GM12878 (cell line): ENCODE measurements around the gene NTN1. TPM values are rescaled to one million over a fixed set of nuclear protein-coding genes. Genes with fewer than 3 reads are reported as not detected.

Experiments
- ATAC-seq: fragments of 200-7000 bp; cut with Tn5 transposase; 3 replicates; pipeline ENCODE4 v1.9.1; 2020; ENCODE audit warnings: mild to moderate bottlenecking, moderate library complexity
- BruUV-seq: library from RNA; stranded (reverse); fragments of 400-500 nt; replicated peaks from 2 replicates; lab custom pipeline; 2021; lab: Mats Ljungman, UMichigan
- CTCF ChIA-PET: fragments of 300-600 bp; sonication (Branson Sonifier 250); formaldehyde crosslinking; extraction: SDS; loops from one replicate; lab custom pipeline; 2021; ENCODE audit warnings: inconsistent platforms; lab: Yijun Ruan, JAX
- POLR2A ChIA-PET: fragments of 350-600 bp; formaldehyde crosslinking; extraction: SDS; loops from one replicate; lab custom pipeline; 2021; ENCODE audit warnings: inconsistent platforms; lab: Charles Lee
- RAD21 ChIA-PET: fragments of 300-600 bp; sonication (Branson Sonifier 250); formaldehyde crosslinking; loops from one replicate; lab custom pipeline; 2023; ENCODE audit warnings: antibody characterized with exemption; ENCODE audit not compliant: unreplicated experiment; lab: Charles Lee
- SMC1A ChIA-PET: fragments of 300-600 bp; sonication (Branson Sonifier 250); formaldehyde crosslinking; loops from one replicate; lab custom pipeline; 2023; ENCODE audit not compliant: unreplicated experiment, uncharacterized antibody; lab: Charles Lee
- DNase-seq: peaks from one replicate; pipeline ENCODE4 v3.0.0-alpha.2; 2011; ENCODE audit warnings: low read depth, low spot score
- FAIRE-seq: peaks from 3 replicates; lab custom pipeline; 2011; peaks lifted over from hg19 to GRCh38; lab: Jason Lieb, UNC
- H2AFZ ChIP-seq: 2 replicates; pipeline ENCODE4 v1.6.0; 2011; ENCODE audit warnings: low read depth, low read length, control low read depth; ENCODE audit not compliant: control insufficient read depth
- H3K27ac ChIP-seq: 2 replicates; pipeline ENCODE4 v1.5.1; 2011; ENCODE audit warnings: control low read depth; ENCODE audit not compliant: control insufficient read depth, insufficient read depth
- H3K27me3 ChIP-seq, 2 experiments: replicated peaks in 1 of 2; 2 replicates each; pipeline versions ENCODE4 v1.6.0 to v1.6.1; 2011; ENCODE audit warnings: low read length in 1 of 2; ENCODE audit not compliant: control insufficient read depth in 2 of 2, insufficient read depth in 2 of 2
- H3K36me3 ChIP-seq, 2 experiments: 2 replicates each; pipeline ENCODE4 v1.5.1; 2011; ENCODE audit warnings: low read length in 1 of 2; ENCODE audit not compliant: control insufficient read depth in 2 of 2, insufficient read depth in 2 of 2
- H3K4me1 ChIP-seq: 2 replicates; pipeline ENCODE4 v1.6.1; 2011; ENCODE audit warnings: mild to moderate bottlenecking, low read length, moderate library complexity, mixed read lengths; ENCODE audit not compliant: control insufficient read depth, insufficient read depth
- H3K4me2 ChIP-seq: 2 replicates; pipeline ENCODE4 v1.6.0; 2011; ENCODE audit warnings: control low read depth; ENCODE audit not compliant: control insufficient read depth, insufficient read depth
- H3K4me3 ChIP-seq: fragments of 200-600 bp; sonication (generic); 2 replicates; pipeline ENCODE4 v1.5.1; 2016
- H3K79me2 ChIP-seq: 2 replicates; pipeline ENCODE4 v1.6.0; 2011; ENCODE audit warnings: low read length; ENCODE audit not compliant: control insufficient read depth, insufficient read depth
- H3K9ac ChIP-seq: 2 replicates; pipeline ENCODE4 v1.8.0; 2011; ENCODE audit warnings: low read length, control low read depth, mixed read lengths; ENCODE audit not compliant: control insufficient read depth, insufficient read depth
- H3K9me3 ChIP-seq: replicated peaks from 3 replicates; pipeline ENCODE4 v1.5.1; 2011; ENCODE audit warnings: mild to moderate bottlenecking, low read length; ENCODE audit not compliant: control insufficient read depth, insufficient read depth
- H4K20me1 ChIP-seq: 2 replicates; pipeline ENCODE4 v1.6.0; 2011; ENCODE audit not compliant: control insufficient read depth, insufficient read depth
- ATF2 ChIP-seq: IDR thresholded peaks from 2 replicates; pipeline ENCODE4 v1.6.1; 2012; ENCODE audit warnings: low read length, inconsistent platforms
- BCL3 ChIP-seq: IDR thresholded peaks from 2 replicates; pipeline ENCODE4 v1.6.1; 2011; ENCODE audit warnings: borderline replicate concordance, low read depth, mild to moderate bottlenecking, moderate library complexity, low read length; ENCODE audit not compliant: insufficient read depth, poor library complexity, severe bottlenecking
- CBFB ChIP-seq: IDR thresholded peaks from 2 replicates; pipeline ENCODE4 v1.6.1; 2016; ENCODE audit warnings: antibody characterized with exemption, low read depth
- CREM ChIP-seq: IDR thresholded peaks from 2 replicates; pipeline ENCODE4 v1.6.1; 2014; ENCODE audit warnings: antibody characterized with exemption, low read depth
- E2F8 ChIP-seq: fragments of 450-650 bp; IDR thresholded peaks from 2 replicates; pipeline ENCODE4 v1.6.1; 2018; ENCODE audit warnings: mild to moderate bottlenecking, low read depth, moderate library complexity; ENCODE audit not compliant: partially characterized antibody
- E4F1 ChIP-seq: fragments of 450-650 bp; IDR thresholded peaks from 2 replicates; pipeline ENCODE4 v1.6.1; 2018; ENCODE audit warnings: borderline replicate concordance, mild to moderate bottlenecking; ENCODE audit not compliant: partially characterized antibody
- EZH2 ChIP-seq: IDR thresholded peaks from 2 replicates; pipeline ENCODE4 v1.6.1; 2012; ENCODE audit warnings: low read depth, mild to moderate bottlenecking, control low read depth, inconsistent platforms, low read length, borderline replicate concordance; ENCODE audit not compliant: control insufficient read depth
- FOXK2 ChIP-seq: fragments of 450-650 bp; IDR thresholded peaks from 2 replicates; pipeline ENCODE4 v1.6.1; 2017; ENCODE audit warnings: mild to moderate bottlenecking, moderate library complexity
- HCFC1 ChIP-seq: fragments of 150-350 bp; IDR thresholded peaks from 2 replicates; pipeline ENCODE4 v1.6.1; 2014; ENCODE audit warnings: low read length
- NR2C2 ChIP-seq: IDR thresholded peaks from 2 replicates; pipeline ENCODE4 v1.6.1; 2011; ENCODE audit warnings: borderline replicate concordance, low read depth; ENCODE audit not compliant: control insufficient read depth, insufficient read length
- PBX3 ChIP-seq: IDR thresholded peaks from 2 replicates; pipeline ENCODE4 v1.6.1; 2011; ENCODE audit warnings: mild to moderate bottlenecking, low read depth, low read length, moderate library complexity; ENCODE audit not compliant: insufficient replicate concordance
- SIN3A ChIP-seq: IDR thresholded peaks from 2 replicates; pipeline ENCODE4 v1.6.1; 2012; ENCODE audit warnings: low read depth, low read length, improper control_type of control experiment
- SP1 ChIP-seq: IDR thresholded peaks from one replicate; pipeline ENCODE4 v1.6.1; 2011; ENCODE audit warnings: low read depth, low read length
- STAT3 ChIP-seq: IDR thresholded peaks from 2 replicates; pipeline ENCODE4 v1.6.1; 2011; ENCODE audit warnings: low read depth, low read length, improper control_type of control experiment
- WGBS: methylation state at CpG from one replicate; pipeline ENCODE4 v1.1.6; 2016; ENCODE audit warnings: low lambda C conversion rate; ENCODE audit not compliant: insufficient replicate concordance, insufficient coverage; ENCODE audit errors: missing lambda C conversion rate; 5-methylcytosine and 5-hydroxymethylcytosine counted together
- in situ Hi-C: fragments of 300-500 bp; cut with MboI; formaldehyde crosslinking; loops from 9 replicates; pipeline ENCODE4 v1.14.3; 2018; ENCODE audit warnings: mixed read lengths
- intact Hi-C: fragments of 100-400 bp; cut with micrococcal nuclease; formaldehyde crosslinking; loops from one replicate; pipeline ENCODE4 v1.14.2; 2022; ENCODE audit not compliant: unreplicated experiment
- polyA plus RNA-seq, 11 experiments: library from polyadenylated mRNA; depleted of rRNA in 4 of 11; unstranded in 6 of 11; stranded (reverse) in 5 of 11; fragments of >200 nt; fragmentation: Nextera tagmentation in 4 of 11; fragmentation: Illumina TruSeq in 1 of 11; extraction: Ambion mirVana in 4 of 11; extraction: Trizol in 1 of 11; gene quantifications; 1 replicate in 1 of 11; 2 replicates in 10 of 11; pipeline versions ENCODE4 v1.2.1 to v1.2.3, GENCODE V29; 2011 to 2016; ENCODE audit warnings: inconsistent platforms in 2 of 11, missing spikeins in 2 of 11, low read depth in 1 of 11
- total RNA-seq, 4 experiments: library from RNA; depleted of rRNA in 3 of 4; stranded (reverse); fragments of >200 nt in 3 of 4; fragmentation: Illumina TruSeq in 1 of 4; extraction: Trizol in 1 of 4; gene quantifications; 2 replicates each; pipeline versions ENCODE4 v1.2.1 to v1.2.3, GENCODE V29; 2013 to 2021

Gene NTN1
- total and polyA plus RNA-seq, 10 of the 15 experiments (the other 5 are each of a cell fraction or from before 2014, with no cell fraction given), result 0.02 to 0.89 (median 0.35) TPM

GRCh38 chr17:9105068-9105868, 84.0 kb downstream of the NTN1 start:
- H2AFZ ChIP-seq, result no peak overlapping the region
- no peak overlapping the region for H3K4me3 ChIP-seq
- no TSS peak for BruUV-seq
- ChIA-PET CTCF (no interaction called here), POLR2A (no interaction called here), RAD21 (no interaction called here), SMC1A (no interaction called here)
- no peaks in the 10 kb centered on the region for H3K4me1 ChIP-seq
- no peak overlapping the region for H3K27ac ChIP-seq
- H3K9me3 ChIP-seq, result peaks cover 2% of the 10 kb centered on the region; the same call in 2 of the 3 replicates
- intact Hi-C loops (no loop called here), in situ Hi-C loops (no loop called here)
- no peaks in the 10 kb centered on the region for H3K27me3 ChIP-seq
- H3K36me3 ChIP-seq, result no peaks in the 10 kb centered on the region
- H3K79me2 ChIP-seq, result no peaks in the 10 kb centered on the region
- FAIRE-seq (no peak), DNase-seq (no peak), ATAC-seq (no peak)
- no peak overlapping the region for H3K9ac ChIP-seq
- no peak overlapping the region for H3K4me2 ChIP-seq
- H4K20me1 ChIP-seq, result no peaks in the 10 kb centered on the region
- WGBS, result 43% methylated on average over 9 of the region's 9 CpGs
- TF ChIP-seq HCFC1 (no peak), PBX3 (no peak), FOXK2 (no peak), ATF2 (no peak), CBFB (no peak), SIN3A (no peak), NR2C2 (no peak), CREM (no peak), STAT3 (no peak), E2F8 (no peak), EZH2 (no peak), BCL3 (no peak), E4F1 (no peak), SP1 (no peak)
